Body of pancreas (tissue), 4 donors: ENCODE results near the gene NEMF. TPM values are rescaled to one million over a fixed set of nuclear protein-coding genes. Genes with fewer than 3 reads are reported as not detected.
A peak's percentile ranks its signal among the peaks of the same experiment; 100 is the strongest.

ENCODE experiments used
- ATAC-seq: fragments of 150-250 bp; one replicate; pipeline ENCODE4 v1.9.1; 2016
- DNase-seq, 4 donors: peaks; one replicate each; pipeline ENCODE4 v3.0.0-alpha.2; 2019
- H3K27ac ChIP-seq, 4 donors: fragments of 200-600 bp; sonication (generic); 1 replicate in 3 of 4; 2 replicates in 1 of 4; pipeline versions ENCODE4 v1.5.1 to v1.6.1; 2016 to 2019; ENCODE audit warnings: mild to moderate bottlenecking in 1 of 4, mixed read lengths in 1 of 4, moderate library complexity in 1 of 4
- H3K27me3 ChIP-seq, 2 donors: fragments of 200-600 bp; sonication (generic); one replicate each; pipeline ENCODE4 v1.6.0; 2016; ENCODE audit warnings: mild to moderate bottlenecking in 1 of 2
- H3K36me3 ChIP-seq, 2 donors: fragments of 200-600 bp; sonication (generic); replicated peaks in 1 of 2; 2 replicates each; pipeline ENCODE4 v1.5.1; 2016; ENCODE audit warnings: low read depth in 2 of 2; ENCODE audit not compliant: insufficient read depth in 1 of 2
- H3K4me1 ChIP-seq: fragments of 200-600 bp; sonication (generic); one replicate; pipeline ENCODE4 v1.6.0; 2016
- H3K4me3 ChIP-seq, 2 donors: fragments of 200-600 bp; sonication (generic); 1 replicate in 1 of 2; 2 replicates in 1 of 2; pipeline ENCODE4 v1.5.1; 2016 to 2019
- H3K9me3 ChIP-seq, 3 donors: fragments of 200-600 bp; sonication (generic); 1 replicate in 2 of 3; 2 replicates in 1 of 3; pipeline ENCODE4 v1.5.1; 2016
- CTCF ChIP-seq, 7 experiments: fragments of 450-650 bp in 4 of 7; fragments of 200-600 bp in 3 of 7; sonication (generic) in 3 of 7; IDR thresholded peaks; one replicate each; pipeline ENCODE4 v1.5.1; 2016 to 2019; ENCODE audit warnings: antibody characterized with exemption in 7 of 7
- POLR2A ChIP-seq, 3 donors: fragments of 450-650 bp; IDR thresholded peaks; one replicate each; pipeline ENCODE4 v1.6.1; 2016; ENCODE audit warnings: antibody characterized with exemption in 3 of 3, mild to moderate bottlenecking in 2 of 3
- WGBS, 2 donors: methylation state at CpG; one replicate each; pipeline ENCODE4 v1.1.5; 2017; 5-methylcytosine and 5-hydroxymethylcytosine counted together
- intact Hi-C: fragments of 100-400 bp; cut with DNase I; formaldehyde crosslinking; loops from one replicate; pipeline ENCODE4 v1.15.1; 2023
- total RNA-seq, 2 donors: library from RNA; depleted of rRNA; stranded (reverse); fragments of >200 nt; gene quantifications; one replicate each; pipeline ENCODE4 v1.1.0, GENCODE V29; 2016

The NEMF gene
- total RNA-seq, 2 donors from 2014 or later = 56.3 to 106 TPM

- Histone ChIP-seq H3K27ac (peak overlapping the region; percentile 79 to 95 (median 88)), H3K27me3 (no peaks in the 10 kb centered on the region), H3K4me1 (peaks cover 35% of the 10 kb centered on the region), H3K36me3 (no peaks in the 10 kb centered on the region), H3K9me3 (no peaks in the 10 kb centered on the region), H3K4me3 (peak overlapping the region in 1 of 2 donors; percentile 24)
- intact Hi-C loops = loop anchor here (5.0 kb wide), 1 partner anchor 244 kb away; no protein-coding TSS in a partner anchor
- DNase-seq (peak; percentile 97 to 98 (median 98)), ATAC-seq (peak; percentile 98)
- TF ChIP-seq CTCF (IDR thresholded peaks at IDR 0.05) (no peak), POLR2A (IDR thresholded peaks at IDR 0.05) (peak; percentile 83 to 97 (median 92))
- 0% methylated on average over 31 to 53 of the region's 57 CpGs for WGBS, 2 donors
Measured at GRCh38 chr14:49867831-49868719, 15.5 kb upstream of the NEMF start.

GRCh38 chr14:49865431-49865859 is 12.9 kb upstream of the NEMF start:
- Histone ChIP-seq H3K27me3 (no peaks in the 10 kb centered on the region), H3K4me1 (peaks cover 41% of the 10 kb centered on the region), H3K4me3 (no peak overlapping the region), H3K27ac (peak overlapping the region in 2 of 4 donors; percentile 9 to 40), H3K36me3 (no peaks in the 10 kb centered on the region), H3K9me3 (no peaks in the 10 kb centered on the region)
- DNase-seq (peak; percentile 74 to 85 (median 78)), ATAC-seq (no peak)
- intact Hi-C loops = loop anchor here (5.0 kb wide), 1 partner anchor 247 kb away; no protein-coding TSS in a partner anchor
- peak; percentile 57 to 87 (median 79) for TF ChIP-seq CTCF (IDR thresholded peaks at IDR 0.05)
- TF ChIP-seq POLR2A (IDR thresholded peaks at IDR 0.05) = no peak
- WGBS, 2 donors = 0% methylated on average over 4 of the region's 4 CpGs

GRCh38 chr14:49863487-49864281 is 11.1 kb upstream of the NEMF start:
- Histone ChIP-seq H3K9me3 (no peaks in the 10 kb centered on the region), H3K36me3 (no peaks in the 10 kb centered on the region), H3K4me1 (peaks cover 38% of the 10 kb centered on the region), H3K27ac (peak overlapping the region; percentile 94 to 98 (median 97)), H3K27me3 (no peaks in the 10 kb centered on the region), H3K4me3 (peak overlapping the region; percentile 45 to 58)
- ATAC-seq (no peak), DNase-seq (peak in 2 of 4 donors; percentile 26 to 27)
- WGBS, 2 donors = 8% methylated on average over 9 of the region's 9 CpGs
- TF ChIP-seq CTCF (IDR thresholded peaks at IDR 0.05) (no peak), POLR2A (IDR thresholded peaks at IDR 0.05) (no peak)
- intact Hi-C loops = no loop called here

- Histone ChIP-seq H3K36me3 (no peaks in the 10 kb centered on the region), H3K9me3 (no peaks in the 10 kb centered on the region), H3K4me1 (peaks cover 32% of the 10 kb centered on the region), H3K27me3 (no peaks in the 10 kb centered on the region), H3K27ac (peak overlapping the region; percentile 94 to 98 (median 97)), H3K4me3 (peak overlapping the region; percentile 35 to 61)
- DNase-seq (peak; percentile 82 to 88 (median 86)), ATAC-seq (peak; percentile 66)
- 0 to 2% methylated on average over 22 to 29 of the region's 30 CpGs for WGBS, 2 donors
- TF ChIP-seq CTCF (IDR thresholded peaks at IDR 0.05) (peak; percentile 99 to 100 (median 100)), POLR2A (IDR thresholded peaks at IDR 0.05) (no peak)
- intact Hi-C loops = no loop called here
Measured at GRCh38 chr14:49862089-49862673, 9.6 kb upstream of the NEMF start.
